ENCODE measurements around the gene RPL18A. TPM values are rescaled to one million over a fixed set of nuclear protein-coding genes. Genes with fewer than 3 reads are reported as not detected.

Gene RPL18A
- polyA plus RNA-seq, 4 donors: 830 to 1,276 (median 861) TPM

GRCh38 chr19:17893766-17894165 lies 34.1 kb downstream of the RPL18A start:
- DNase-seq (ENCODE audit: low read depth in 4 of 4, low spot score in 3 of 4): no peak

- DNase-seq (ENCODE audit: low read depth in 4 of 4, low spot score in 3 of 4): no peak
Observed at GRCh38 chr19:17902701-17903100, 43.0 kb downstream of the RPL18A start.

GRCh38 chr19:17908244-17908643 lies 48.5 kb downstream of the RPL18A start:
- no peak for DNase-seq (ENCODE audit: low read depth in 4 of 4, low spot score in 3 of 4)

- no peak for DNase-seq (ENCODE audit: low read depth in 4 of 4, low spot score in 3 of 4)
Observed at GRCh38 chr19:17909003-17909732, 49.5 kb downstream of the RPL18A start.

GRCh38 chr19:17910791-17911360 lies 51.2 kb downstream of the RPL18A start:
- DNase-seq (ENCODE audit: low read depth in 4 of 4, low spot score in 3 of 4): no peak

Other genes with a start within 250 kb of the RPL18A start
- gene UNC13A, start 171.6 kb upstream of the RPL18A start, polyA plus RNA-seq (ENCODE audit: insufficient read length in 4 of 4): under 1 TPM; 0.12 to 0.42 (median 0.24) TPM
- gene MAP1S, start 140.4 kb upstream of the RPL18A start, polyA plus RNA-seq (ENCODE audit: insufficient read length in 4 of 4): 10 to 100 TPM; 32.2 to 44.4 (median 35.3) TPM
- 1 to 10 TPM; 1.6 to 3.4 (median 2.0) TPM for gene FCHO1, start 108.4 kb upstream of the RPL18A start, polyA plus RNA-seq (ENCODE audit: insufficient read length in 4 of 4)
- 10 to 100 TPM in 1 of 4 donors, 1 to 10 TPM in 3; 3.9 to 13.5 (median 7.2) TPM for gene B3GNT3, start 64.8 kb upstream of the RPL18A start, polyA plus RNA-seq (ENCODE audit: insufficient read length in 4 of 4)
- under 1 TPM in 3 of 4 donors, not detected in 1; 0.19 to 0.54 (median 0.22) TPM for gene INSL3, start 38.4 kb upstream of the RPL18A start, polyA plus RNA-seq (ENCODE audit: insufficient read length in 4 of 4)
- 1 to 10 TPM; 2.1 to 3.6 (median 3.0) TPM for gene JAK3, start 11.9 kb upstream of the RPL18A start, polyA plus RNA-seq (ENCODE audit: insufficient read length in 4 of 4)
- gene SLC5A5, start 12.0 kb downstream of the RPL18A start, polyA plus RNA-seq (ENCODE audit: insufficient read length in 4 of 4): under 1 TPM in 3 of 4 donors, not detected in 1; 0.04 to 0.06 (median 0.05) TPM
- 10 to 100 TPM; 50.8 to 96.8 (median 54.8) TPM for gene CCDC124, start 73.1 kb downstream of the RPL18A start, polyA plus RNA-seq (ENCODE audit: insufficient read length in 4 of 4)
- gene KCNN1, start 107.2 kb downstream of the RPL18A start, polyA plus RNA-seq (ENCODE audit: insufficient read length in 4 of 4): 1 to 10 TPM; 4.4 to 7.3 (median 4.9) TPM
- gene ARRDC2, start 148.3 kb downstream of the RPL18A start, polyA plus RNA-seq (ENCODE audit: insufficient read length in 4 of 4): 1 to 10 TPM; 4.4 to 5.8 (median 4.7) TPM
- under 1 TPM; 0.13 to 0.46 (median 0.19) TPM for gene IL12RB1, start 227.0 kb downstream of the RPL18A start, polyA plus RNA-seq (ENCODE audit: insufficient read length in 4 of 4)
- gene MAST3, start 237.9 kb downstream of the RPL18A start, polyA plus RNA-seq (ENCODE audit: insufficient read length in 4 of 4): 1 to 10 TPM; 3.7 to 5.5 (median 4.8) TPM